ENCODE results near the gene ZNF827.

GRCh38 chr4:145822181-145822580 is 116.4 kb downstream of the ZNF827 start:
- TF ChIP-seq CTCF (IDR thresholded peaks at IDR 0.05) (no peak), POLR2A (IDR thresholded peaks at IDR 0.05) (no peak)
